IPS DF 6.9 (cell line): ENCODE results near the gene WASHC2A.
"Not testable (repeated sequence)": the region's sequence is repeated elsewhere in the genome, so short reads cannot be mapped to it uniquely, and the experiment has no call there.

Experiments
- DNase-seq: peaks from one replicate; pipeline ENCODE4 v3.0.0-alpha.2; 2013; ENCODE audit warnings: low read depth, low spot score
- H3K27ac ChIP-seq: one replicate; pipeline ENCODE4 v1.5.1; 2013; ENCODE audit warnings: low read length, control low read depth
- H3K27me3 ChIP-seq: 2 replicates; pipeline ENCODE4 v1.6.1; 2013; ENCODE audit warnings: mild to moderate bottlenecking, low read length; ENCODE audit not compliant: control insufficient read depth, insufficient read depth
- H3K36me3 ChIP-seq: 2 replicates; pipeline ENCODE4 v1.6.1; 2013; ENCODE audit warnings: low read length; ENCODE audit not compliant: control insufficient read depth, insufficient read depth
- H3K4me1 ChIP-seq: 2 replicates; pipeline ENCODE4 v1.6.1; 2013; ENCODE audit warnings: low read length; ENCODE audit not compliant: control insufficient read depth, insufficient read depth
- H3K4me3 ChIP-seq: 2 replicates; pipeline ENCODE4 v1.5.1; 2013; ENCODE audit warnings: mild to moderate bottlenecking, low read length
- H3K9me3 ChIP-seq: 2 replicates; pipeline ENCODE4 v1.6.1; 2013; ENCODE audit warnings: low read length, inconsistent platforms; ENCODE audit not compliant: control insufficient read depth, insufficient read depth
- WGBS: extraction: QIAGEN DNeasy Blood & Tissue Kit; methylation state at CpG from one replicate; pipeline ENCODE4 v1.1.7; 2013; ENCODE audit warnings: mixed read lengths, missing lambda C conversion rate; ENCODE audit not compliant: insufficient read length, insufficient coverage; 5-methylcytosine and 5-hydroxymethylcytosine counted together

Gene WASHC2A

GRCh38 chr10:50068352-50068659 lies 552 bp downstream of the WASHC2A start:
- DNase-seq, H3K4me1 ChIP-seq, H3K36me3 ChIP-seq, H3K27ac ChIP-seq, H3K27me3 ChIP-seq, H3K9me3 ChIP-seq: not testable (repeated sequence)
- WGBS: no CpG with 5 or more reads among the region's 13 CpGs
- H3K4me3 ChIP-seq: peak overlapping the region; percentile 33; the same call in 1 of the 2 replicates

- H3K27ac ChIP-seq, H3K9me3 ChIP-seq, H3K4me3 ChIP-seq, H3K4me1 ChIP-seq, H3K36me3 ChIP-seq, DNase-seq, H3K27me3 ChIP-seq: not testable (repeated sequence)
- no CpG with 5 or more reads among the region's 2 CpGs for WGBS
These were observed 7.4 kb downstream of the WASHC2A start for GRCh38 chr10:50075139-50075538.

GRCh38 chr10:50075544-50075943 lies 7.8 kb downstream of the WASHC2A start:
- not testable (repeated sequence) for H3K4me1 ChIP-seq, H3K27ac ChIP-seq, H3K27me3 ChIP-seq, DNase-seq, H3K4me3 ChIP-seq, H3K36me3 ChIP-seq, H3K9me3 ChIP-seq
- no CpG with 5 or more reads among the region's 2 CpGs for WGBS

- not testable (repeated sequence) for H3K36me3 ChIP-seq, H3K27ac ChIP-seq, H3K4me1 ChIP-seq, H3K27me3 ChIP-seq, H3K9me3 ChIP-seq, H3K4me3 ChIP-seq, DNase-seq
- no CpG with 5 or more reads among the region's 11 CpGs for WGBS
These were observed 23.6 kb downstream of the WASHC2A start for GRCh38 chr10:50091304-50091703.

- H3K27ac ChIP-seq, H3K4me1 ChIP-seq, H3K27me3 ChIP-seq, H3K36me3 ChIP-seq, DNase-seq, H3K9me3 ChIP-seq, H3K4me3 ChIP-seq: not testable (repeated sequence)
- no CpG with 5 or more reads among the region's 8 CpGs for WGBS
These were observed 25.2 kb downstream of the WASHC2A start for GRCh38 chr10:50092928-50093327.

GRCh38 chr10:50094630-50095029 lies 26.9 kb downstream of the WASHC2A start:
- no CpG with 5 or more reads among the region's 5 CpGs for WGBS
- not testable (repeated sequence) for H3K4me1 ChIP-seq, H3K4me3 ChIP-seq, H3K27me3 ChIP-seq, DNase-seq, H3K27ac ChIP-seq, H3K9me3 ChIP-seq, H3K36me3 ChIP-seq

GRCh38 chr10:50095402-50095801 lies 27.6 kb downstream of the WASHC2A start:
- not testable (repeated sequence) for H3K4me3 ChIP-seq, H3K9me3 ChIP-seq, DNase-seq, H3K36me3 ChIP-seq, H3K4me1 ChIP-seq, H3K27ac ChIP-seq, H3K27me3 ChIP-seq
- WGBS: no CpG with 5 or more reads among the region's 7 CpGs

GRCh38 chr10:50096722-50097121 lies 29.0 kb downstream of the WASHC2A start:
- not testable (repeated sequence) for H3K4me1 ChIP-seq, DNase-seq, H3K9me3 ChIP-seq, H3K36me3 ChIP-seq, H3K4me3 ChIP-seq, H3K27ac ChIP-seq, H3K27me3 ChIP-seq
- no CpG with 5 or more reads among the region's 3 CpGs for WGBS

GRCh38 chr10:50098645-50099044 lies 30.9 kb downstream of the WASHC2A start:
- not testable (repeated sequence) for H3K27me3 ChIP-seq, H3K36me3 ChIP-seq, H3K4me3 ChIP-seq, H3K9me3 ChIP-seq, H3K27ac ChIP-seq, H3K4me1 ChIP-seq, DNase-seq
- WGBS: no CpG with 5 or more reads among the region's 3 CpGs

- not testable (repeated sequence) for H3K27me3 ChIP-seq, H3K9me3 ChIP-seq, H3K36me3 ChIP-seq, H3K4me3 ChIP-seq, DNase-seq, H3K27ac ChIP-seq, H3K4me1 ChIP-seq
- no CpG with 5 or more reads among the region's 9 CpGs for WGBS
These were observed 33.4 kb downstream of the WASHC2A start for GRCh38 chr10:50101139-50101582.

GRCh38 chr10:50101747-50102146 lies 34.0 kb downstream of the WASHC2A start:
- WGBS: no CpG with 5 or more reads among the region's 3 CpGs
- not testable (repeated sequence) for H3K27ac ChIP-seq, H3K4me1 ChIP-seq, H3K4me3 ChIP-seq, H3K27me3 ChIP-seq, DNase-seq, H3K36me3 ChIP-seq, H3K9me3 ChIP-seq
